AG10803 (cell line): ENCODE results near the gene PITX1.
"Not testable (repeated sequence)": the region's sequence is repeated elsewhere in the genome, so short reads cannot be mapped to it uniquely, and the experiment has no call there.

Experiments used
- DNase-seq: peaks from one replicate; pipeline ENCODE4 v3.0.0; 2010; ENCODE audit warnings: low read depth
- H3K4me3 ChIP-seq: 2 replicates; pipeline ENCODE4 v1.5.1; 2011; ENCODE audit warnings: mild to moderate bottlenecking, low read length, control low read depth
- TF ChIP-seq, protein P1 (sequence below): conservative IDR thresholded peaks from 2 replicates; pipeline ENCODE4 v1.5.1; 2011; ENCODE audit warnings: mild to moderate bottlenecking, low read length, control low read depth, inconsistent platforms

The PITX1 gene

DNA sequence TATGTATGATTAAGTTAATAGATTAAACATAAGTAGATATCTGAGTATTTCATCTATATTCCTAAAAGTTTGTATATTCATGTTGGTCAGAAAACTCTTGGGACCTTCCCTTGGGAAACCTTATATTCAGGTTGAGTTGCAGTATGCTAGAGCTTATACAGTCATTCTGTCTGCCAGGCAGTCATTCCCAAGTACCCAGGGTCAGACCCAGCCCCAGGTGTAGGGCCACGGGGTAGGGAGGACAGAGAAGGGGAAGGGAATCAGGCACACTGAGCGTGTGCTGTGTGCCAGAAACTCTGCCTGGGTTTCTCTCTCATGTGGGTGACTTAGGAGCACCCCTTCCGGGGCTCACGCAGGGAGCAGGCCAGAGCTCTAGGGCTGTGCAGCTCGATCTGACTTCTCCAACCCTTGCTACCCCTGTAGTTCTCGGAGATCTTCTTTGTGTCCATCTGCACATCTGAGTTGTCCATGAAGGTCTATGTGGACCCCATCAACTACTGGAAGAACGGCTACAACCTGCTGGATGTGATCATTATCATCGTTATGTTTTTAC is 38.1 kb downstream of the PITX1 start:
- no peak overlapping the region for H3K4me3 ChIP-seq
- no peak for DNase-seq
- TF ChIP-seq, protein P1, sequence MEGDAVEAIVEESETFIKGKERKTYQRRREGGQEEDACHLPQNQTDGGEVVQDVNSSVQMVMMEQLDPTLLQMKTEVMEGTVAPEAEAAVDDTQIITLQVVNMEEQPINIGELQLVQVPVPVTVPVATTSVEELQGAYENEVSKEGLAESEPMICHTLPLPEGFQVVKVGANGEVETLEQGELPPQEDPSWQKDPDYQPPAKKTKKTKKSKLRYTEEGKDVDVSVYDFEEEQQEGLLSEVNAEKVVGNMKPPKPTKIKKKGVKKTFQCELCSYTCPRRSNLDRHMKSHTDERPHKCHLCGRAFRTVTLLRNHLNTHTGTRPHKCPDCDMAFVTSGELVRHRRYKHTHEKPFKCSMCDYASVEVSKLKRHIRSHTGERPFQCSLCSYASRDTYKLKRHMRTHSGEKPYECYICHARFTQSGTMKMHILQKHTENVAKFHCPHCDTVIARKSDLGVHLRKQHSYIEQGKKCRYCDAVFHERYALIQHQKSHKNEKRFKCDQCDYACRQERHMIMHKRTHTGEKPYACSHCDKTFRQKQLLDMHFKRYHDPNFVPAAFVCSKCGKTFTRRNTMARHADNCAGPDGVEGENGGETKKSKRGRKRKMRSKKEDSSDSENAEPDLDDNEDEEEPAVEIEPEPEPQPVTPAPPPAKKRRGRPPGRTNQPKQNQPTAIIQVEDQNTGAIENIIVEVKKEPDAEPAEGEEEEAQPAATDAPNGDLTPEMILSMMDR = no peak

GRCh38 chr5:134994560-134995156 is 39.4 kb downstream of the PITX1 start:
- H3K4me3 ChIP-seq = no peak overlapping the region
- TF ChIP-seq, protein P1 = no peak
- no peak for DNase-seq

DNA sequence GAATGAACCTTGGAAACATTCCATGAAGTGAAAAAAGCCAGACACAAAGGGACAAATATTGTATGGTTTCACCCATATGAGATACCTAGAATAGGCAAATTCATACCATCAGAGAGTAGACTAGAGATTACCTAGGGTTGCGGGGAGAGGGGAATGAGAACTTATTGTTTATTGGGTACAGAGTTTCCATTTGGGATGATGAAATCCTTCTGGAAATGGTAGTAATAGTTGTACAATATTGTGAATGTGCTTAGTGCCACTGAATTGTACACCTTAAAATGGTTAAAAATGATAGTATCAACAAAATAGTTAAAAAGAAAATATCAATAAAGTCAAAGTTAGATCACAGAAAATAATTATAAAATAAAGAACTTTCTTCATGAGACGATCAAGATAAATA is 40.9 kb downstream of the PITX1 start:
- H3K4me3 ChIP-seq = no peak overlapping the region
- no peak for DNase-seq
- TF ChIP-seq, protein P1 = no peak

DNA sequence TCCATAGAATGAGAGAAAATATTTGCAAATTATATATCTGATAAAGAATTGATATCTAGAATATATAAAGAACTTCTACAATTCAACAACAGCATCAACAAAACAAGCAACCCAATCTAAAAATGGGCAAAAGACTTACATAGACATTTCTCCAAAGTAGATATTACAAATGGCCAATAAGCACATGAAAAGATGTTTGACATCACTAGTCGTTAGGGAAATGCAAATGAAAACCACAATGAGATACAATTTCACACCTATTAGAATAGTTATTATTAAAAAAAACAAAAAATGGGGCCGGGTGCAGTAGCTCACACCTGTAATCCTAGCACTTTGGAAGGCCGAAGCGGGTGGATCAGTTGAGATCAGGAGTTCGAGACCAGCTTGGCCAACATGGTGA is 41.9 kb downstream of the PITX1 start:
- no peak overlapping the region for H3K4me3 ChIP-seq
- DNase-seq = no peak
- TF ChIP-seq, protein P1 = no peak

- not testable (repeated sequence) for H3K4me3 ChIP-seq, DNase-seq
Observed at GRCh38 chr5:134990183-134990582, 43.8 kb downstream of the PITX1 start.

- peak; percentile 33 for DNase-seq
- H3K4me3 ChIP-seq = no peak overlapping the region
- TF ChIP-seq, protein P1 = no peak
Observed at GRCh38 chr5:134989266-134989830, 44.7 kb downstream of the PITX1 start.

- DNase-seq = no peak
- TF ChIP-seq, protein P1 = no peak
- no peak overlapping the region for H3K4me3 ChIP-seq
Observed at GRCh38 chr5:134982230-134982629, 51.8 kb downstream of the PITX1 start.
